RWPE2 (cell line): ENCODE measurements around the gene SQOR.

ENCODE experiments used
- ATAC-seq: fragments of 200-7000 bp; cut with Tn5 transposase; 3 replicates; pipeline ENCODE4 v1.9.1; 2021; ENCODE audit warnings: low read depth
- DNase-seq: peaks from one replicate; pipeline ENCODE4 v3.0.0-alpha.2; 2020; ENCODE audit warnings: low spot score
- H3K27ac ChIP-seq: fragments of 450-650 bp; 2 replicates; pipeline ENCODE4 v1.5.1; 2017; ENCODE audit warnings: mild to moderate bottlenecking; ENCODE audit not compliant: poor library complexity, severe bottlenecking
- H3K27me3 ChIP-seq: fragments of 250-450 bp; sonication (Bioruptor Pico); 2 replicates; pipeline ENCODE4 v1.5.1; 2021; ENCODE audit warnings: mild to moderate bottlenecking, moderate library complexity; ENCODE audit not compliant: insufficient read depth, poor library complexity, severe bottlenecking
- H3K36me3 ChIP-seq: fragments of 250-450 bp; sonication (Bioruptor Pico); 2 replicates; pipeline ENCODE4 v1.5.1; 2020; ENCODE audit warnings: low read depth, mild to moderate bottlenecking, moderate library complexity
- H3K4me1 ChIP-seq: fragments of 250-450 bp; sonication (Bioruptor Pico); 2 replicates; pipeline ENCODE4 v1.5.1; 2021; ENCODE audit warnings: mild to moderate bottlenecking, moderate library complexity; ENCODE audit not compliant: insufficient read depth, poor library complexity, severe bottlenecking
- H3K4me3 ChIP-seq: fragments of 250-450 bp; sonication (Bioruptor Pico); 2 replicates; pipeline ENCODE4 v1.5.1; 2021; ENCODE audit warnings: mild to moderate bottlenecking, moderate library complexity; ENCODE audit not compliant: severe bottlenecking
- H3K9me3 ChIP-seq: fragments of 250-450 bp; sonication (Bioruptor Pico); 2 replicates; pipeline ENCODE4 v1.5.1; 2021; ENCODE audit warnings: mild to moderate bottlenecking, moderate library complexity; ENCODE audit not compliant: severe bottlenecking
- CTCF ChIP-seq: fragments of 450-650 bp; IDR thresholded peaks from one replicate; pipeline ENCODE4 v1.5.1; 2017; ENCODE audit warnings: mild to moderate bottlenecking, moderate library complexity; ENCODE audit not compliant: poor library complexity, severe bottlenecking

The SQOR gene

GRCh38 chr15:45634432-45635190 lies at the start of gene SQOR:
SQOR (plus strand) TSS chr15:45635029; CDS start chr15:45658924, 23,895 bp downstream.
- Histone ChIP-seq H3K4me1 (peaks cover 45% of the 10 kb centered on the region), H3K27me3 (no peaks in the 10 kb centered on the region), H3K4me3 (peak within 1 kb of the TSS; percentile 72), H3K27ac (peak within 1 kb of the TSS; percentile 100), H3K9me3 (no peaks in the 10 kb centered on the region), H3K36me3 (peaks cover 22% of the 10 kb centered on the region)
- DNase-seq, result peak; percentile 90
- TF ChIP-seq CTCF, result no peak
- peak; percentile 71 for ATAC-seq

- TF ChIP-seq CTCF, result no peak
- no peaks in the 10 kb centered on the region for H3K9me3 ChIP-seq
- peaks cover 18% of the 10 kb centered on the region for H3K4me1 ChIP-seq
- no peak overlapping the region for H3K27ac ChIP-seq
- H3K4me3 ChIP-seq, result no peak overlapping the region
- DNase-seq (no peak), ATAC-seq (no peak)
- H3K36me3 ChIP-seq, result no peaks in the 10 kb centered on the region
- H3K27me3 ChIP-seq, result no peaks in the 10 kb centered on the region
These were observed 49.6 kb upstream of the SQOR start for GRCh38 chr15:45585069-45585791.

GRCh38 chr15:45586125-45586524 lies 48.7 kb upstream of the SQOR start:
- DNase-seq, result no peak
- peaks cover 18% of the 10 kb centered on the region for H3K4me1 ChIP-seq
- H3K27me3 ChIP-seq, result no peaks in the 10 kb centered on the region
- no peak for ATAC-seq
- peak overlapping the region; percentile 73 for H3K27ac ChIP-seq
- peak overlapping the region; percentile 80 for H3K4me3 ChIP-seq
- H3K36me3 ChIP-seq, result no peaks in the 10 kb centered on the region; the same call in 1 of the 2 replicates
- no peaks in the 10 kb centered on the region for H3K9me3 ChIP-seq
- TF ChIP-seq CTCF, result no peak

- Histone ChIP-seq H3K27me3 (no peaks in the 10 kb centered on the region), H3K9me3 (no peaks in the 10 kb centered on the region), H3K36me3 (peaks cover 4% of the 10 kb centered on the region), H3K27ac (peak overlapping the region; percentile 73), H3K4me3 (peak overlapping the region; percentile 80), H3K4me1 (peaks cover 18% of the 10 kb centered on the region)
- ATAC-seq (peak; percentile 3), DNase-seq (no peak)
- no peak for TF ChIP-seq CTCF
These were observed 48.2 kb upstream of the SQOR start for GRCh38 chr15:45586601-45587094.
